ENCODE measurements around the gene UNC13C.

- TF ChIP-seq POLR2AphosphoS5 (IDR thresholded peaks at IDR 0.05) (no peak), CTCF (IDR thresholded peaks at IDR 0.05; ENCODE audit: poor library complexity, severe bottlenecking) (no peak), TAF1 (IDR thresholded peaks at IDR 0.05; ENCODE audit: low read depth) (no peak), RAD21 (conservative IDR thresholded peaks at IDR 0.05) (no peak)
Observed at GRCh38 chr15:54644796-54645195, 666.6 kb downstream of the UNC13C start.

Measured in neural cell (in vitro differentiated cells).